Measurements from ENCODE around the gene TGIF1. TPM values are rescaled to one million over a fixed set of nuclear protein-coding genes. Genes with fewer than 3 reads are reported as not detected.
A peak's percentile ranks its signal among the peaks of the same experiment; 100 is the strongest.

TGIF1 gene
- total RNA-seq, 1 experiment from 2014 or later = 86.9 TPM

DNA sequence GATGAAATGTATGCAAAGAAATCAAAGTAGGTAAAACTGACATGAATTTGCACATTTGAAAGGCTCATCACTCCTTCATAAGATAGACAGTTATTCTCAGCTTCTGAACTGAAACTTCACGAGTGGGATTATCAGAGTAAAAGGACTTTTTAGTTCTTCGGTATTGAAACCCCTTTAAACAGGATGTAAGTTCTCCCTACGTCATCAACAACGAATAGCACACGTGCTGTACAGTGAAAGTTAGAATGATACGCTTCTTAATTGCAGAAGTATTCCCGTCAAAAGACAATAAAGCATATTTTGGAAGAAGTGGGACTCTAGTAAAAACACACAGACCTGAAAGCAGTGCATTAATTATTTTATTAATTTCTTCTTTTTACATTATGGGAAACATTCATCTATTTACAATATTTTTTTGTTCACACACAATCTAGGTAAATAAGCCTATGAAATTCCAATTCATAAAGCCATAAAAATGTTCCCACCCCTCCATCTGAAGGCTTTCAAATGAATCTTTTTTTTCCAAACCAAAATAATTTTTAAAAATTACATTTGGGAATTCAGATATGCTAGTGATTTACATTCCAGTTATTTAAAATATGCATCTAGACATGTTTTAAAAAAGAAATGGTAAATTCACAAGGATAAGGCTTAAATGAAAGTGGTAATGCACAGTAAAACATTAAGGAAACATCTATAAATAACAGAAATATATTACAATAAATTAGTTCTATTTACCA is 45.9 kb downstream of the TGIF1 start:
- no peaks in the 10 kb centered on the region for H3K36me3 ChIP-seq

DNA sequence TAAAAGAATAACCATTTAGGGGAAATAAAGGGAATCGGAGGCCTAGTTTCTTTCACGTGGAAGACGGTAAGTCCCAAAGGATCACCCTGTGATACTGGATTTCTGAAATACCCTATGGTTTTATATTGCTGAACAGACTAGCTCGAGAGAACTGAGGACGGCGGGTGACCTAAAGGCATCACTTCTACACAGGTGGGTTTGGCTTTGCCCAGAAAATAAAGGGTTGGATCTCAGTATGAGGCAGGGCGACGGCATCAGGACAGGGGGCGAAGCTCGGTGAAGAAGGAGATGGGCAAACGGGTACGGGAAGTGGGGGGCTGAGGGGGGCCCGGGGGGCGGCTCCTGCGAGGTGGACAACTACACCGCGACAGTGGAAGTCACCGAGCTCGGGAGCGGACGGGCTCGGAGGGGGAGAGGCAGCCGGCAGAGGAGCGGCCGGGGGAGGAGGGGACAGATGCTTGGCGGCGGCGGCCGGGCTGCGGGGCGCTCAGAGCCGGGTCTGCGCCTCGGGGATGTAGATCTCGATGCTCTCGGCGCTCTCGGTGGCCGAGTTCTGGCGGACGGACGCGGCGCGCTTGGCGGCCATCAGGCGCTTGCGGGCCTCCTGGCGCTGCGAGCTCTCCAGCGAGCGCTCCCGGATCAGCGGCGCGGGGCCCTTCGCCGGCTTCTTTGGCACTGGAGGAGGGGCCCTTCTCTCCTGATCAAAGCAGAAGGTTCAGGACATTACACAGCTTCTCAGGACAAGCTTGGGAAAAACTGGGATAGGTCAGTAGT is 48.9 kb downstream of the TGIF1 start:
- Histone ChIP-seq H3K4me3 (peak overlapping the region; percentile 50), H3K4me1 (no peaks in the 10 kb centered on the region), H3K36me3 (no peaks in the 10 kb centered on the region), H3K27ac (no peak overlapping the region), H3K27me3 (no peaks in the 10 kb centered on the region), H3K9me3 (replicated peaks) (no peaks in the 10 kb centered on the region)
- peak; percentile 20 to 35 for DNase-seq

More for the DNA sequence above, 45.9 kb downstream of the TGIF1 start:
- Histone ChIP-seq H3K4me1 (no peaks in the 10 kb centered on the region), H3K27ac (no peak overlapping the region), H3K9me3 (replicated peaks) (no peaks in the 10 kb centered on the region), H3K27me3 (no peaks in the 10 kb centered on the region), H3K4me3 (no peak overlapping the region)
- DNase-seq = no peak

GRCh38 chr18:3499501-3499900 is 49.5 kb downstream of the TGIF1 start:
- Histone ChIP-seq H3K9me3 (replicated peaks) (no peaks in the 10 kb centered on the region), H3K27ac (no peak overlapping the region), H3K4me1 (no peaks in the 10 kb centered on the region), H3K27me3 (no peaks in the 10 kb centered on the region), H3K4me3 (peak overlapping the region; percentile 50), H3K36me3 (no peaks in the 10 kb centered on the region)
- no peak for DNase-seq

DNA sequence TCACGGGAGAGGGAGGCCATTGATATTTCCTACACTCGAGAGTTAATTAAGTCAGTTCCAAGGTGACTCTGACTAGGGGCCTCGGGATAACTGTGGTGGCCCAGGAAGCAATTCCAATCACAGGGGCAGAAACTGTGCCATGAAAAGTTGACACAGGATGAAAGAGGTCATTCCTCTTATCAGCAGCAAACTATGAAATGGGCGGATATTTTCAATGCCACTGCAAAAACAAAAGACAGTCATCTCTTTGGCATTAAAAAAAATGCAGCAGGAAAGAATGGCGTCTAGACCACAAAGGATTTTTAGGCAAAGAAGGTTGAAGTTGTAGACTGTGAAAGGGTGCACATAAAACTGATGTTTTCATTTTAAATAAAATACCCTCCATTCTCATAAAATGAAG is 50.0 kb downstream of the TGIF1 start:
- Histone ChIP-seq H3K4me3 (peak overlapping the region; percentile 50), H3K27me3 (no peaks in the 10 kb centered on the region), H3K36me3 (no peaks in the 10 kb centered on the region), H3K9me3 (replicated peaks) (no peaks in the 10 kb centered on the region), H3K4me1 (no peaks in the 10 kb centered on the region), H3K27ac (no peak overlapping the region)
- no peak for DNase-seq

DNA sequence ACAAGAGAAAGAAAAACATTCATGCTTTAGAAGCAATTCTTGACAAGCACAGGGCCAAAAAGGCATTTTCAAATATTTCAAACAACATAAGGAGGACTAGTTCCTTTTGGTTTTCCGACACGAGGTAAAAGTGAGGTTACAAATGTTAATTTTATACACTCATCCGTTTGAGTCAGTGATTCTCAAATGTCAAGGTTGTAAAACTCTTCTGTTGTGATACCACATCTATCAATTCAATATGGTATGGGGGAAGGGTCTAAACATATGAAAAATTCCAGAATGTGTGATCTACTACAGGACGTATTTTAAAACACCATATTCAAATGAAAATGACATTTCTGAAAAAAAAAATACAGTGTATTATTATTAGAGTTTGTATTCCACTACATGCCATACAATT is 52.7 kb downstream of the TGIF1 start:
- H3K4me1 ChIP-seq = no peaks in the 10 kb centered on the region
- no peak for DNase-seq
- no peaks in the 10 kb centered on the region for H3K27me3 ChIP-seq
- H3K27ac ChIP-seq = no peak overlapping the region
- H3K36me3 ChIP-seq = no peaks in the 10 kb centered on the region
- no peak overlapping the region for H3K4me3 ChIP-seq
- H3K9me3 ChIP-seq (replicated peaks) = no peaks in the 10 kb centered on the region

DNA sequence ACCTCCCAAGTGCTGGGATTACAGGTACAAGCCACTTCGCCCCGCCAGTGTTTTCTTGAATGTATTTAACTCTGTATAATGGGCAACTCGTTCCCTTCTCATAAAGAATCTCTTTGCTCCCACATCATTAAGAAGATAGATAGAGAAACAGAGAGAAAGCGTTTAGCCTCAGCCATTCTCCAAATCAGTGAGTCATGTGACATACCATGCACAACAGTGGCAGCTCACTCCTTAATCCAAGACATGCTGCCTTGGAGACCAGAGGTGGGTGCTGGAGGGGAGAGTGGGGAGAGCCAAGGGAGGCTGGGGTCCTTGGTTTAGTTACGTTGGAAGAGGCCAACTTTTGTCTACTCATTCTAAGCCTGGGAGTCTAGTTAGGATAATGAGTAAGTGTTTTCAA is 54.7 kb downstream of the TGIF1 start:
- H3K27me3 ChIP-seq = no peaks in the 10 kb centered on the region
- no peaks in the 10 kb centered on the region for H3K4me1 ChIP-seq
- no peak overlapping the region for H3K27ac ChIP-seq
- no peaks in the 10 kb centered on the region for H3K9me3 ChIP-seq (replicated peaks)
- H3K4me3 ChIP-seq = no peak overlapping the region
- DNase-seq = no peak
- H3K36me3 ChIP-seq = no peaks in the 10 kb centered on the region

DNA sequence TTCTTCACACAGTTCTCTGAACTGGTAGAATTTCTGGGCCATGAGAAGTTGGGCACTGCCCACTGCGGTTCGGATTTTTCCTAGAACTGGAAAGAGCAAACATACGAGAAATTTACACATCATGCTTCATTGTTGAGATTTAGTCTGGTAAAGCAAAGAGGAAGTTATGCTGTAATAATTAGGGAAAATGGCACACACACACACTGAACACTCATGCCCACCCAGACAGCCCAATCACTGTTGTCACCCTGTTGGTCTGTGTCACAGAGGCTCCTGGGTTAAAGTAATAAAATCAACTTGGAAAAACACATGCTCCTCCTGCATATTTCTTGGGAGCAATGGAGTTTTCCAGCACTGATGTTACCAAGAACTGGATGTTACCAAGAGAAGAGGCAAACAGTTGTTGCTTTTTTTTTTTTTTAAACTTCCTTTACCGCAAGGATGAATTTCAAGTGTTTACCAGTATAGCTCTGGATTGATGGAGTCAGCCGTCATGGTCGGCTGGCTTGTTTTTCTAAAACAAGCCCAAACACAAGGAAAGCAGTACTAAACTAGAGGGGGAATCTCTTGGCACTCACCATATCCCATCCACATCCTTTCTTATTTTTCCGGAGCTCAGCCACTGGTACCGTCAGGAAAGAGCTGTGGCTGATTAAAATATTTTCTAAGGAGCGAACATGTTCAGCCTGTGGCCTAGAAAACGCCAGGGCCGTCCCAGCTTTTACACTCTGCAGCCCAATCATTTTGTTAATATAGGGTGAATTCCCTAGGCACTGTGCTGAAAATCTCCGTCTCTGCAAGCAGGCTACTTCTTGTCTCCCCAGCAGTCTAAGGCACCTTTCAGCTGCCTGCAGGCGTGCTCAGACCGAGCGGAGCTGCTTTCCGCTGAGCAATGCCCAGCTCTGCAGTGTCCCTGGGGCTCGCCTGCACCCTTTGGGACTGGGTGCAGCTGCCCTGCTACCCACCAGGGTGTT is 58.9 kb downstream of the TGIF1 start:
- peak overlapping the region; percentile 88 for H3K27ac ChIP-seq
- no peaks in the 10 kb centered on the region for H3K27me3 ChIP-seq
- H3K4me3 ChIP-seq = peak overlapping the region; percentile 56
- no peaks in the 10 kb centered on the region for H3K9me3 ChIP-seq (replicated peaks)
- DNase-seq = peak; percentile 57 to 69
- H3K36me3 ChIP-seq = no peaks in the 10 kb centered on the region
- peaks cover 9% of the 10 kb centered on the region for H3K4me1 ChIP-seq

Other genes with a start within 250 kb of the TGIF1 start
- 0.06 and 0.23 TPM in 2 replicates for gene MYOM1, start 230.2 kb upstream of the TGIF1 start, total RNA-seq (2014; rRNA removed; shearing (Covaris generic))
- gene MYL12A, start 202.4 kb upstream of the TGIF1 start, total RNA-seq (2014; rRNA removed; shearing (Covaris generic)) = 207 and 234 TPM in 2 replicates
- 106 and 118 TPM in 2 replicates for gene MYL12B, start 188.0 kb upstream of the TGIF1 start, total RNA-seq (2014; rRNA removed; shearing (Covaris generic))

Data from SJCRH30 (cell line).